ENCODE results near the gene PRDX3. TPM values are rescaled to one million over a fixed set of nuclear protein-coding genes. Genes with fewer than 3 reads are reported as not detected.
A peak's percentile ranks its signal among the peaks of the same experiment; 100 is the strongest.
"Not testable (repeated sequence)": the region's sequence is repeated elsewhere in the genome, so short reads cannot be mapped to it uniquely, and the experiment has no call there.

PRDX3 gene
- total RNA-seq, 1 experiment from 2014 or later: 293 TPM

GRCh38 chr10:119183664-119184412 lies 5.2 kb upstream of the PRDX3 start:
- Histone ChIP-seq H3K27me3 (ENCODE audit: low read length) (no peaks in the 10 kb centered on the region), H3K9me3 (ENCODE audit: low read length) (no peaks in the 10 kb centered on the region), H4K20me1 (ENCODE audit: insufficient read depth, low read depth, low read length) (no peaks in the 10 kb centered on the region), H3K9me2 (replicated peaks; ENCODE audit: insufficient read depth, low read length) (no peaks in the 10 kb centered on the region), H3K4me1 (ENCODE audit: low read length) (peaks cover 5% of the 10 kb centered on the region), H3K36me3 (ENCODE audit: insufficient read depth, low read length) (no peaks in the 10 kb centered on the region), H3K4me3 (ENCODE audit: low read length) (no peak overlapping the region), H3K27ac (ENCODE audit: low read length) (no peak overlapping the region), H2AFZ (ENCODE audit: low read length) (no peak overlapping the region), H3K9ac (ENCODE audit: low read length) (no peak overlapping the region), H3K4me2 (ENCODE audit: low read depth, low read length, poor library complexity, severe bottlenecking) (no peak overlapping the region), H3K79me2 (ENCODE audit: low read length) (no peaks in the 10 kb centered on the region)
- no peak for DNase-seq

DNA sequence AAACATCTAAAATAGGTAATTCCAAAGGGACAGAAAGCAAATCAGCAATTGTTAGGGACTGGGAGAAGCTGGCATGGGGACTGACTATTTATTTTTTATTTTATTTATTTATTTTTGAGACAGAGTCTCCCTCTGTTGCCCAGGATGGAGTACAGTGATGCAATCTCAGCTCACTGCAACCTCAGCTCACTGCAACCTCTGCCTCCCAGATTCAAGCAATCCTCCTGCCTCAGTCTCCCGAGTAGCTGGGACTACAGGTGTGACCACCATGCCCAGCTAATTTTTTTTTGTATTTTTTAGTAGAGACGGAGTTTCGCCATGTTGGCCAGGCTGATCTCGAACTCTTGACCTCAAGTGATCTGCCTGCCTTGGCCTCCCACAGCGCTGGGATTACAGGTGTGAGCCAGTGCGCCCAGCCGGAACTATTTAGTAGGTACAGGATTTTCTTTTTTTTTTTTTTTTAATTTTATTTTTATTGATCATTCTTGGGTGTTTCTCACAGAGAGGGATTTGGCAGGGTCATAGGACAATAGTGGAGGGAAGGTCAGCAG lies 2.3 kb upstream of the PRDX3 start:
- not testable (repeated sequence) for H3K27ac ChIP-seq (ENCODE audit: low read length); H3K36me3 ChIP-seq (ENCODE audit: insufficient read depth, low read length); DNase-seq; H3K9me2 ChIP-seq (replicated peaks; ENCODE audit: insufficient read depth, low read length); H3K4me3 ChIP-seq (ENCODE audit: low read length); H3K9ac ChIP-seq (ENCODE audit: low read length); H3K4me2 ChIP-seq (ENCODE audit: low read depth, low read length, poor library complexity, severe bottlenecking); H4K20me1 ChIP-seq (ENCODE audit: insufficient read depth, low read depth, low read length); H3K27me3 ChIP-seq (ENCODE audit: low read length); H3K9me3 ChIP-seq (ENCODE audit: low read length); H2AFZ ChIP-seq (ENCODE audit: low read length)
- Histone ChIP-seq H3K4me1 (ENCODE audit: low read length) (peaks cover 23% of the 10 kb centered on the region), H3K79me2 (ENCODE audit: low read length) (peaks cover 26% of the 10 kb centered on the region)

- peak overlapping the region; percentile 80 for H3K9ac ChIP-seq (ENCODE audit: low read length)
- H3K9me3 ChIP-seq (ENCODE audit: low read length): no peaks in the 10 kb centered on the region
- peaks cover 34% of the 10 kb centered on the region for H3K4me1 ChIP-seq (ENCODE audit: low read length)
- H3K27me3 ChIP-seq (ENCODE audit: low read length): no peaks in the 10 kb centered on the region
- peaks cover 20% of the 10 kb centered on the region; the same call in 1 of the 2 replicates for H3K36me3 ChIP-seq (ENCODE audit: insufficient read depth, low read length)
- H2AFZ ChIP-seq (ENCODE audit: low read length): peak overlapping the region; percentile 97
- peak overlapping the region; percentile 74 for H3K27ac ChIP-seq (ENCODE audit: low read length)
- peak; percentile 55 for DNase-seq
- peaks cover 6% of the 10 kb centered on the region; the same call in 1 of the 2 replicates for H4K20me1 ChIP-seq (ENCODE audit: insufficient read depth, low read depth, low read length)
- H3K4me3 ChIP-seq (ENCODE audit: low read length): peak overlapping the region; percentile 80
- H3K79me2 ChIP-seq (ENCODE audit: low read length): peaks cover 46% of the 10 kb centered on the region
- H3K9me2 ChIP-seq (replicated peaks; ENCODE audit: insufficient read depth, low read length): no peaks in the 10 kb centered on the region
- peak overlapping the region; percentile 74 for H3K4me2 ChIP-seq (ENCODE audit: low read depth, low read length, poor library complexity, severe bottlenecking)
Observed at GRCh38 chr10:119177708-119178371, 772 bp downstream of the PRDX3 start.

GRCh38 chr10:119176166-119176565 lies 2.4 kb downstream of the PRDX3 start:
- H3K4me1 ChIP-seq (ENCODE audit: low read length): peaks cover 34% of the 10 kb centered on the region
- no peak overlapping the region for H3K4me3 ChIP-seq (ENCODE audit: low read length)
- H2AFZ ChIP-seq (ENCODE audit: low read length): no peak overlapping the region
- H3K9me3 ChIP-seq (ENCODE audit: low read length): no peaks in the 10 kb centered on the region
- H3K27me3 ChIP-seq (ENCODE audit: low read length): no peaks in the 10 kb centered on the region
- no peak overlapping the region for H3K4me2 ChIP-seq (ENCODE audit: low read depth, low read length, poor library complexity, severe bottlenecking)
- H3K36me3 ChIP-seq (ENCODE audit: insufficient read depth, low read length): peaks cover 32% of the 10 kb centered on the region
- DNase-seq: no peak
- peaks cover 6% of the 10 kb centered on the region; the same call in 1 of the 2 replicates for H4K20me1 ChIP-seq (ENCODE audit: insufficient read depth, low read depth, low read length)
- H3K79me2 ChIP-seq (ENCODE audit: low read length): peaks cover 50% of the 10 kb centered on the region
- peak overlapping the region; percentile 35; the same call in 1 of the 2 replicates for H3K27ac ChIP-seq (ENCODE audit: low read length)
- no peak overlapping the region for H3K9ac ChIP-seq (ENCODE audit: low read length)
- H3K9me2 ChIP-seq (replicated peaks; ENCODE audit: insufficient read depth, low read length): no peaks in the 10 kb centered on the region

GRCh38 chr10:119174109-119174508 lies 4.5 kb downstream of the PRDX3 start:
- H3K9me3 ChIP-seq (ENCODE audit: low read length): no peaks in the 10 kb centered on the region
- no peak for DNase-seq
- peaks cover 6% of the 10 kb centered on the region; the same call in 1 of the 2 replicates for H4K20me1 ChIP-seq (ENCODE audit: insufficient read depth, low read depth, low read length)
- H3K9ac ChIP-seq (ENCODE audit: low read length): no peak overlapping the region
- H3K4me1 ChIP-seq (ENCODE audit: low read length): peaks cover 45% of the 10 kb centered on the region
- no peak overlapping the region for H3K4me3 ChIP-seq (ENCODE audit: low read length)
- no peak overlapping the region for H3K4me2 ChIP-seq (ENCODE audit: low read depth, low read length, poor library complexity, severe bottlenecking)
- no peaks in the 10 kb centered on the region for H3K27me3 ChIP-seq (ENCODE audit: low read length)
- H2AFZ ChIP-seq (ENCODE audit: low read length): no peak overlapping the region
- peaks cover 50% of the 10 kb centered on the region for H3K79me2 ChIP-seq (ENCODE audit: low read length)
- H3K9me2 ChIP-seq (replicated peaks; ENCODE audit: insufficient read depth, low read length): no peaks in the 10 kb centered on the region
- peaks cover 44% of the 10 kb centered on the region for H3K36me3 ChIP-seq (ENCODE audit: insufficient read depth, low read length)
- no peak overlapping the region for H3K27ac ChIP-seq (ENCODE audit: low read length)

DNA sequence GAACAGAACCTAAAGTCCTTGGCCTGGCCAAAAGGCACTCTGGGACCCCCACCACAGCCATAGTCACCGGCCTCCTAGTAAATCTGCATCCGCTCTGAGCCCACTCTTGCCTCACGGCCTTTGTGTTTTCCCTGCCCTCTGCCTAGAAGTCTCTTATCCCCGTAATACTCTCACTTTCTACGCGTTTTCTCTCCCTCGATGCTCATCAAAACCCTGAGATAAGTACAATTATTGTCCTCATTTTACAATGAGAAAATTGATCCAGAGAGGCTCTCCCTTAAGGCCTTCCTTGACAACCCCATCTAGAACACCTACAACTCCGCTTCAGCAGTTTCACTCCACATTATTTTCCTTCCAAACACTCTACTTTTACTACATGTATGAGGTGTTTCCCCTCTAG lies 11.6 kb downstream of the PRDX3 start:
- Histone ChIP-seq H3K36me3 (ENCODE audit: insufficient read depth, low read length) (peaks cover 44% of the 10 kb centered on the region), H3K79me2 (ENCODE audit: low read length) (peaks cover 32% of the 10 kb centered on the region), H3K27me3 (ENCODE audit: low read length) (no peaks in the 10 kb centered on the region), H3K4me2 (ENCODE audit: low read depth, low read length, poor library complexity, severe bottlenecking) (peak overlapping the region; percentile 83), H3K4me1 (ENCODE audit: low read length) (peaks cover 78% of the 10 kb centered on the region), H4K20me1 (ENCODE audit: insufficient read depth, low read depth, low read length) (no peaks in the 10 kb centered on the region), H3K9ac (ENCODE audit: low read length) (no peak overlapping the region), H3K27ac (ENCODE audit: low read length) (peak overlapping the region; percentile 91), H2AFZ (ENCODE audit: low read length) (no peak overlapping the region), H3K9me2 (replicated peaks; ENCODE audit: insufficient read depth, low read length) (no peaks in the 10 kb centered on the region), H3K9me3 (ENCODE audit: low read length) (no peaks in the 10 kb centered on the region), H3K4me3 (ENCODE audit: low read length) (no peak overlapping the region)
- no peak for DNase-seq

DNA sequence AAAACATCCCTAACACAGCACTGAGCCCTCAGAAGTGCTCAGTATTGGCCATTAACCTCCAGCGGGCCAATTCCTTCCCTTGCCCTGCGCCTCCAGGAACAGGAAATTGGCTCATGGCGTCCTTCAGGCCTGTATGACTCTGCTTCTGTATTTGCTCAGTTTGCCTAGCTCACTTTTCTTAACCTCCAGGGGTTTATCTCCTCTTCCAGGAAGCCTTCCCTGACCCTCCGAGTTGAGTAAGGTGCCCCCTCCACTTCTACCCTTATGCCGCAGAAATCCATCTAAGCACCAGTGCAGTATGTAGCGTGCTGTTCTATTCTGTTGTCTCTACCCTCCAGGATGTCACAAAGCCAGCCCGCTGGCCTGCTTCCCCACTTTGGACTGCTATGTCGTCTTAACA lies 12.0 kb downstream of the PRDX3 start:
- H4K20me1 ChIP-seq (ENCODE audit: insufficient read depth, low read depth, low read length): no peaks in the 10 kb centered on the region
- no peak for DNase-seq
- peak overlapping the region; percentile 92 for H3K4me3 ChIP-seq (ENCODE audit: low read length)
- H3K36me3 ChIP-seq (ENCODE audit: insufficient read depth, low read length): peaks cover 46% of the 10 kb centered on the region
- peak overlapping the region; percentile 83 for H3K4me2 ChIP-seq (ENCODE audit: low read depth, low read length, poor library complexity, severe bottlenecking)
- H3K4me1 ChIP-seq (ENCODE audit: low read length): peaks cover 82% of the 10 kb centered on the region
- no peaks in the 10 kb centered on the region for H3K27me3 ChIP-seq (ENCODE audit: low read length)
- H3K27ac ChIP-seq (ENCODE audit: low read length): peak overlapping the region; percentile 91
- H3K79me2 ChIP-seq (ENCODE audit: low read length): peaks cover 33% of the 10 kb centered on the region
- H3K9me2 ChIP-seq (replicated peaks; ENCODE audit: insufficient read depth, low read length): no peaks in the 10 kb centered on the region
- H2AFZ ChIP-seq (ENCODE audit: low read length): no peak overlapping the region
- no peaks in the 10 kb centered on the region for H3K9me3 ChIP-seq (ENCODE audit: low read length)
- peak overlapping the region; percentile 95 for H3K9ac ChIP-seq (ENCODE audit: low read length)

GRCh38 chr10:119166118-119166500 lies 12.5 kb downstream of the PRDX3 start:
- H3K9me2 ChIP-seq (replicated peaks; ENCODE audit: insufficient read depth, low read length): no peaks in the 10 kb centered on the region
- H3K4me1 ChIP-seq (ENCODE audit: low read length): peaks cover 82% of the 10 kb centered on the region
- H3K27me3 ChIP-seq (ENCODE audit: low read length): no peaks in the 10 kb centered on the region
- peaks cover 45% of the 10 kb centered on the region for H3K36me3 ChIP-seq (ENCODE audit: insufficient read depth, low read length)
- peak overlapping the region; percentile 83 for H3K4me2 ChIP-seq (ENCODE audit: low read depth, low read length, poor library complexity, severe bottlenecking)
- H3K9me3 ChIP-seq (ENCODE audit: low read length): no peaks in the 10 kb centered on the region
- no peak overlapping the region for H2AFZ ChIP-seq (ENCODE audit: low read length)
- peak overlapping the region; percentile 92 for H3K4me3 ChIP-seq (ENCODE audit: low read length)
- no peaks in the 10 kb centered on the region for H4K20me1 ChIP-seq (ENCODE audit: insufficient read depth, low read depth, low read length)
- H3K79me2 ChIP-seq (ENCODE audit: low read length): peaks cover 36% of the 10 kb centered on the region
- peak overlapping the region; percentile 95 for H3K9ac ChIP-seq (ENCODE audit: low read length)
- H3K27ac ChIP-seq (ENCODE audit: low read length): peak overlapping the region; percentile 91
- DNase-seq: peak; percentile 61
